H9 (cell line): ENCODE data around the gene MGAT5B. TPM values are rescaled to one million over a fixed set of nuclear protein-coding genes. Genes with fewer than 3 reads are reported as not detected.

Experiments
- DNase-seq: peaks from one replicate; pipeline ENCODE4 v3.0.0-alpha.2; 2017
- H2AFZ ChIP-seq: one replicate; pipeline ENCODE4 v1.6.1; 2013; ENCODE audit warnings: mild to moderate bottlenecking, low read length, control low read depth, moderate library complexity
- H2AK5ac ChIP-seq: 2 replicates; pipeline ENCODE4 v1.6.1; 2013; ENCODE audit warnings: low read length, control low read depth, mixed read lengths; ENCODE audit not compliant: insufficient read length
- H2BK120ac ChIP-seq: one replicate; pipeline ENCODE4 v1.6.1; 2013; ENCODE audit warnings: low read depth, mild to moderate bottlenecking, low read length, control low read depth, inconsistent platforms; ENCODE audit not compliant: poor library complexity, severe bottlenecking
- H2BK12ac ChIP-seq: 2 replicates; pipeline ENCODE4 v1.6.1; 2013; ENCODE audit warnings: low read length, control low read depth, mixed read lengths, low read depth; ENCODE audit not compliant: insufficient read length
- H2BK15ac ChIP-seq: 2 replicates; pipeline ENCODE4 v1.6.1; 2013; ENCODE audit warnings: low read depth, low read length, control low read depth
- H2BK20ac ChIP-seq: one replicate; pipeline ENCODE4 v1.6.1; 2013; ENCODE audit warnings: low read depth, mild to moderate bottlenecking, low read length, control low read depth, inconsistent platforms; ENCODE audit not compliant: poor library complexity, severe bottlenecking
- H2BK5ac ChIP-seq: 2 replicates; pipeline ENCODE4 v1.6.1; 2013; ENCODE audit warnings: low read length, control low read depth, mixed read lengths; ENCODE audit not compliant: insufficient read length
- H3K14ac ChIP-seq: 2 replicates; pipeline ENCODE4 v1.6.1; 2013; ENCODE audit warnings: low read length, control low read depth; ENCODE audit not compliant: insufficient read depth
- H3K18ac ChIP-seq: 2 replicates; pipeline ENCODE4 v1.6.1; 2013; ENCODE audit warnings: low read depth, mild to moderate bottlenecking, mixed read lengths, low read length, control low read depth; ENCODE audit not compliant: insufficient read length
- H3K23ac ChIP-seq: 2 replicates; pipeline ENCODE4 v1.6.1; 2013; ENCODE audit warnings: low read length, control low read depth, mixed read lengths, low read depth; ENCODE audit not compliant: insufficient read length
- H3K23me2 ChIP-seq: 2 replicates; pipeline ENCODE4 v1.6.1; 2013; ENCODE audit warnings: low read depth, mild to moderate bottlenecking, mixed read lengths, low read length, control low read depth; ENCODE audit not compliant: insufficient read length, poor library complexity, severe bottlenecking
- H3K27ac ChIP-seq: 2 replicates; pipeline ENCODE4 v1.5.1; 2013; ENCODE audit warnings: low read length, control low read depth, mixed read lengths, low read depth; ENCODE audit not compliant: insufficient read length
- H3K27me3 ChIP-seq: 2 replicates; pipeline ENCODE4 v1.6.1; 2013; ENCODE audit warnings: low read length, control low read depth, inconsistent platforms; ENCODE audit not compliant: insufficient read depth
- H3K4ac ChIP-seq: 2 replicates; pipeline ENCODE4 v1.6.1; 2013; ENCODE audit warnings: low read depth, mild to moderate bottlenecking, control low read depth, inconsistent platforms, low read length, moderate library complexity
- H3K4me1 ChIP-seq: 2 replicates; pipeline ENCODE4 v1.6.1; 2013; ENCODE audit warnings: low read length, control low read depth, inconsistent platforms; ENCODE audit not compliant: insufficient read depth
- H3K4me2 ChIP-seq: 2 replicates; pipeline ENCODE4 v1.6.1; 2013; ENCODE audit warnings: low read length, control low read depth, mixed read lengths; ENCODE audit not compliant: insufficient read length, insufficient read depth
- H3K56ac ChIP-seq: 2 replicates; pipeline ENCODE4 v1.6.1; 2013; ENCODE audit warnings: low read depth, mild to moderate bottlenecking, mixed read lengths, low read length, control low read depth; ENCODE audit not compliant: insufficient read length
- H3K79me1 ChIP-seq: 2 replicates; pipeline ENCODE4 v1.6.1; 2013; ENCODE audit warnings: low read depth, mild to moderate bottlenecking, moderate library complexity, low read length, control low read depth, inconsistent platforms; ENCODE audit not compliant: insufficient read depth, poor library complexity, severe bottlenecking
- H3K79me2 ChIP-seq: 2 replicates; pipeline ENCODE4 v1.6.1; 2013; ENCODE audit warnings: low read length, control low read depth, inconsistent platforms; ENCODE audit not compliant: insufficient read depth
- H3K9ac ChIP-seq: 2 replicates; pipeline ENCODE4 v1.6.1; 2013; ENCODE audit warnings: low read length, control low read depth, mixed read lengths; ENCODE audit not compliant: insufficient read length; ENCODE audit errors: extremely low read depth
- H3K9me3 ChIP-seq: one replicate; pipeline ENCODE4 v1.6.1; 2013; ENCODE audit warnings: low read depth, low read length, inconsistent platforms; ENCODE audit not compliant: control insufficient read depth
- H3T11ph ChIP-seq: one replicate; pipeline ENCODE4 v1.6.1; 2013; ENCODE audit warnings: mild to moderate bottlenecking, low read length, control low read depth, inconsistent platforms
- H4K20me1 ChIP-seq: one replicate; pipeline ENCODE4 v1.6.1; 2013; ENCODE audit not compliant: control insufficient read depth, insufficient read length, insufficient read depth
- H4K5ac ChIP-seq: 2 replicates; pipeline ENCODE4 v1.6.1; 2013; ENCODE audit warnings: low read depth, mild to moderate bottlenecking, mixed read lengths, low read length, control low read depth; ENCODE audit not compliant: insufficient read length
- H4K8ac ChIP-seq: replicated peaks from 2 replicates; pipeline ENCODE4 v1.6.1; 2013; ENCODE audit warnings: low read length, control low read depth, mixed read lengths, low read depth; ENCODE audit not compliant: insufficient read length
- H4K91ac ChIP-seq: 2 replicates; pipeline ENCODE4 v1.6.1; 2013; ENCODE audit warnings: low read depth, mild to moderate bottlenecking, moderate library complexity, mixed read lengths, low read length, control low read depth; ENCODE audit not compliant: insufficient read length
- H3K27ac Mint-ChIP-seq, 3 experiments: 2 replicates in 2 of 3; 3 replicates in 1 of 3; pipeline ENCODE4 v1.8.0; 2020 to 2021; ENCODE audit warnings: mixed read lengths in 3 of 3, mild to moderate bottlenecking in 1 of 3, moderate library complexity in 1 of 3
- H3K27me3 Mint-ChIP-seq: 2 replicates; pipeline ENCODE4 v1.8.0; 2021; ENCODE audit warnings: low read depth, mild to moderate bottlenecking, moderate library complexity, mixed read lengths
- H3K36me3 Mint-ChIP-seq, 3 experiments: 2 replicates in 2 of 3; 3 replicates in 1 of 3; pipeline ENCODE4 v1.8.0; 2020 to 2021; ENCODE audit warnings: low read depth in 3 of 3, mixed read lengths in 3 of 3; ENCODE audit not compliant: insufficient read depth in 1 of 3
- H3K4me1 Mint-ChIP-seq, 2 experiments: 2 replicates each; pipeline ENCODE4 v1.8.0; 2020; ENCODE audit warnings: mixed read lengths in 2 of 2
- H3K4me3 Mint-ChIP-seq, 2 experiments: 2 replicates in 1 of 2; 3 replicates in 1 of 2; pipeline ENCODE4 v1.8.0; 2020 to 2021; ENCODE audit warnings: mild to moderate bottlenecking in 2 of 2, mixed read lengths in 2 of 2, moderate library complexity in 1 of 2
- H3K9me3 Mint-ChIP-seq, 2 experiments: 2 replicates in 1 of 2; 3 replicates in 1 of 2; pipeline ENCODE4 v1.8.0; 2020; ENCODE audit warnings: mild to moderate bottlenecking in 2 of 2, mixed read lengths in 2 of 2, moderate library complexity in 1 of 2
- WGBS: extraction: QIAGEN DNeasy Blood & Tissue Kit; methylation state at CpG from one replicate; pipeline ENCODE4 v1.1.7; 2013; ENCODE audit warnings: missing lambda C conversion rate, low lambda C conversion rate, mixed read lengths; ENCODE audit not compliant: insufficient read length; ENCODE audit errors: extremely low coverage; 5-methylcytosine and 5-hydroxymethylcytosine counted together
- total RNA-seq: library from RNA; stranded (reverse); gene quantifications from 2 replicates; pipeline ENCODE4 v1.2.1, GENCODE V29; 2021
- TF ChIP-seq, protein P1 (sequence below): fragments of 200-600 bp; sonication (generic); conservative IDR thresholded peaks from 3 replicates; pipeline ENCODE4 v1.8.0; 2021; ENCODE audit warnings: antibody characterized with exemption, mild to moderate bottlenecking

The MGAT5B gene
- total RNA-seq, 1 experiment from 2014 or later = 4.9 TPM

DNA sequence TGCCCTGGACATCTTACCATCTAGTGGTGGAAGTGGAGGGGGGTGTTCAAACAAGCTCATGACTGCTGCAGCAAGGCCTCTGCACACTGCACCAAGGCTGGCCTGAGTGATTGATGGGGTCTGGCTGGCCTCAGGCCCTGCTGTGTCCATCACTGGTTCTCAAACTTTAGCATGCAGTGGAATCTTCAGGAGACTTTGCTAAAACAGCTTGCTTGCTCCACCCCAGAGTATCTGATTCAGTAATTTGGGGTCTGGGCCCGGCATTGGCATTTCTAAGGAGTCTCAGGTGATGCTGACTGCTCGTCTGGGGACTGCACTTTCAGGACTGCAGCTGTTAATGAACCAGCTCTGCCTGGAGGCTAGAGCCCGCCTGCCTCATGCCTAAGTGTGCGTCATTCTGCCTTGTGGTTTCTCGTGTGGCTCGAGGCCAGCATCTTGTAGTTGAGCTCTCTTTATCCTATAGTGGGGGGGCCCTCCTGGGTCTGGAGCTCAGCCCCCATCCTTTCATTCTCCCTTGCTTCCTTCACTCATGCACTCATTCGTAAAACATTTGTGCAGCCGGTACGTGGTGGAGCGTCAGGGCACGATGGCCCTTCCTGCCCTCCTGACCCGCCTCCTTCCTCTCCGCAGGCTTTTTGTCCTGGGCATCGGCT lies 4.1 kb downstream of the MGAT5B start:
- no peak overlapping the region for H4K91ac ChIP-seq
- no peak overlapping the region for H3K27ac ChIP-seq
- TF ChIP-seq, protein P1, sequence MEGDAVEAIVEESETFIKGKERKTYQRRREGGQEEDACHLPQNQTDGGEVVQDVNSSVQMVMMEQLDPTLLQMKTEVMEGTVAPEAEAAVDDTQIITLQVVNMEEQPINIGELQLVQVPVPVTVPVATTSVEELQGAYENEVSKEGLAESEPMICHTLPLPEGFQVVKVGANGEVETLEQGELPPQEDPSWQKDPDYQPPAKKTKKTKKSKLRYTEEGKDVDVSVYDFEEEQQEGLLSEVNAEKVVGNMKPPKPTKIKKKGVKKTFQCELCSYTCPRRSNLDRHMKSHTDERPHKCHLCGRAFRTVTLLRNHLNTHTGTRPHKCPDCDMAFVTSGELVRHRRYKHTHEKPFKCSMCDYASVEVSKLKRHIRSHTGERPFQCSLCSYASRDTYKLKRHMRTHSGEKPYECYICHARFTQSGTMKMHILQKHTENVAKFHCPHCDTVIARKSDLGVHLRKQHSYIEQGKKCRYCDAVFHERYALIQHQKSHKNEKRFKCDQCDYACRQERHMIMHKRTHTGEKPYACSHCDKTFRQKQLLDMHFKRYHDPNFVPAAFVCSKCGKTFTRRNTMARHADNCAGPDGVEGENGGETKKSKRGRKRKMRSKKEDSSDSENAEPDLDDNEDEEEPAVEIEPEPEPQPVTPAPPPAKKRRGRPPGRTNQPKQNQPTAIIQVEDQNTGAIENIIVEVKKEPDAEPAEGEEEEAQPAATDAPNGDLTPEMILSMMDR = no peak
- no peak for DNase-seq
- no peak overlapping the region for H3K23ac ChIP-seq
- Mint-ChIP-seq H3K36me3 (peaks cover 5 to 14% (median 11%) of the 10 kb centered on the region in 3 experiments), H3K9me3 (peaks cover 3 to 4% of the 10 kb centered on the region in 2 experiments; a peak in 4 of 5 replicates), H3K27me3 (peaks cover 29% of the 10 kb centered on the region), H3K27ac (no peak overlapping the region; a peak in 1 of 7 replicates), H3K4me1 (peaks cover 8% of the 10 kb centered on the region in 2 experiments), H3K4me3 (no peak overlapping the region)
- H3K9me3 ChIP-seq = no peaks in the 10 kb centered on the region
- no peak overlapping the region for H4K5ac ChIP-seq
- H3T11ph ChIP-seq = no peak overlapping the region
- no peak overlapping the region for H3K56ac ChIP-seq
- H2BK20ac ChIP-seq = no peak overlapping the region
- H3K9ac ChIP-seq = no peak overlapping the region
- H3K79me1 ChIP-seq = no peaks in the 10 kb centered on the region
- no peak overlapping the region for H4K8ac ChIP-seq
- H3K79me2 ChIP-seq = no peaks in the 10 kb centered on the region
- H4K20me1 ChIP-seq = peaks cover 5% of the 10 kb centered on the region
- H2AK5ac ChIP-seq = no peak overlapping the region
- no peak overlapping the region for H2BK5ac ChIP-seq
- no CpG with 5 or more reads among the region's 14 CpGs for WGBS
- H3K4me1 ChIP-seq = no peaks in the 10 kb centered on the region
- H3K14ac ChIP-seq = no peak overlapping the region
- no peak overlapping the region for H2BK12ac ChIP-seq
- H3K4me2 ChIP-seq = no peak overlapping the region
- peaks cover 17% of the 10 kb centered on the region for H3K23me2 ChIP-seq
- no peak overlapping the region for H3K4ac ChIP-seq
- H3K18ac ChIP-seq = no peak overlapping the region
- H2BK15ac ChIP-seq = no peak overlapping the region
- peaks cover 4% of the 10 kb centered on the region; the same call in 1 of the 2 replicates for H3K27me3 ChIP-seq
- H2BK120ac ChIP-seq = no peak overlapping the region
- no peak overlapping the region for H2AFZ ChIP-seq
